ENCODE results near the gene ZNF664.

DNA sequence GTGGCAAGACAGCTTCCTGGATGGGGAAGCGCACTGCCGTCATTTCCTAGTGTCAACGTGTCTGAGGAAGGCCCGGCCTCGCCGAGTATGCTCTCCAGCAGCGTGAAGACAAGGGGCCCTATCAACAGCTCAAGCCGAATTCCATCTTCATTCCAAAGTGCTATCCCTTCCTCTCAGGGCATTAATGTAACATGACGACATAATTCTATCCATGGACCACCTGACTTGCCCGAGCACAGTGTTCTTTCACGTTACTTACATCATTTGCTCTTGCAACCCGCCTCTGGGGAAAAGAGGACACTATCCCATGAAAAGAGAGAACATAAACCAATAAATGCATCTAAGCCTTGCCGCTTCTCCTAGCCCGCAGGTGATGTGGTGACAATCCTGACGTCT lies 23.2 kb upstream of the ZNF664 start:
- no peak for TF ChIP-seq SAP30 (IDR thresholded peaks at IDR 0.05; ENCODE audit: insufficient read depth, insufficient replicate concordance, low read length)
- no peak for TF ChIP-seq EZH2 (IDR thresholded peaks at IDR 0.05; ENCODE audit: low read depth, low read length, severe bottlenecking)
- TF ChIP-seq EP300 (IDR thresholded peaks at IDR 0.05; ENCODE audit: borderline replicate concordance in 1 of 2, low read depth in 2 of 2, low read length in 2 of 2), result no peak
- no peak for TF ChIP-seq CTCF (IDR thresholded peaks at IDR 0.05; ENCODE audit: control extremely low read depth in 1 of 3, insufficient read depth in 1 of 3, low read depth in 1 of 3, low read length in 3 of 3)
- TF ChIP-seq BRCA1 (IDR thresholded peaks at IDR 0.05; ENCODE audit: low read depth, low read length), result no peak
- TF ChIP-seq POLR2AphosphoS5 (IDR thresholded peaks at IDR 0.05; ENCODE audit: low read depth, low read length), result no peak
- TF ChIP-seq, protein P1, sequence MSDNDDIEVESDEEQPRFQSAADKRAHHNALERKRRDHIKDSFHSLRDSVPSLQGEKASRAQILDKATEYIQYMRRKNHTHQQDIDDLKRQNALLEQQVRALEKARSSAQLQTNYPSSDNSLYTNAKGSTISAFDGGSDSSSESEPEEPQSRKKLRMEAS (IDR thresholded peaks at IDR 0.05), result no peak
- TF ChIP-seq SIX5 (IDR thresholded peaks at IDR 0.05; ENCODE audit: low read depth, low read length), result no peak
- TF ChIP-seq SRF (IDR thresholded peaks at IDR 0.05; ENCODE audit: low read depth, low read length), result no peak
- no peak for TF ChIP-seq SIN3A (conservative IDR thresholded peaks at IDR 0.05 in 1 of 2, IDR thresholded peaks at IDR 0.05 in 1 of 2; ENCODE audit: low read depth in 1 of 2, low read length in 2 of 2)
- TF ChIP-seq POLR2A (IDR thresholded peaks at IDR 0.05; ENCODE audit: control extremely low read depth in 1 of 2, low read depth in 2 of 2, low read length in 2 of 2), result no peak
